EH (cell line): Measurements from ENCODE around the gene FRMD4A.

Source experiments
- DNase-seq: peaks from one replicate; pipeline ENCODE4 v3.0.0-alpha.2; 2015; ENCODE audit warnings: low read depth

The FRMD4A gene

DNA sequence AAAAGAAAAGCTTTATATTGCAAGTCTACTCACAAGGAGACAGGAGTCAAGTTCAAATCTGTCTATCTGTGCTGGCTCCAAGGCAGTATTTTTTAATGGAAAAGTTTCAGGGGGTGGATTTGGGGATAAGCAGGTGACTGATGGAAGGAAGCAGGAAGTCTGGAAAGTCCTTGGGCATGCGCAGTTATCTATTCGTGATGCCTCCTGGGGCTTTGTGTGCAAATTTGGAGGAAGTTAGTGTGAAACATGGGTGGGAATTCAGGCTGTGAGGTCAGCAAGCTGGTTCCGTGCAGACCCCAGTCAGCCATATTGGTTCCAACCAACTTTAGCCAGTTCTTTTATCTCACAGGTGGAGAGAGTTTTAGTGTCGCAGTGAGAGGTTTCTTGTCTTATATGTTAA lies 140.0 kb downstream of the FRMD4A start:
- DNase-seq = no peak

DNA sequence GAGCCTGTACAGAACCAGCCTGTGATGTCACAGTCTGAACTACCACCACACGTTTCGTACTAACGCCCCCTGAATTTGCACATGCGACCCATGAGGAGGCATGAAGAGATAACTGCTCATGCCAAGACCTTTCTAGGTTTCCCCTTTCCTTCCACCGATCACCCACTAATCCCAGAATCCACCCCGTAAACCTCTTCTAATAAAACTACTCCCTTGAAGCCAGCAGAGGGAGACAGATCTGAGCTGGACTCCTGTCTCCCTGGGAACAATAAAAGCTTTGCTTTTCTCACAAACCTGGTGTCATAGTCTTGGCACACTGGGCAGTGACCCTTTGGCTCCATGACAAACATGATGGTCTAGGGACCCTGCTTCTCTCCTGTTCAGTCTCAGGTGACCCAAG lies 144.5 kb downstream of the FRMD4A start:
- peak; percentile 18 for DNase-seq

DNA sequence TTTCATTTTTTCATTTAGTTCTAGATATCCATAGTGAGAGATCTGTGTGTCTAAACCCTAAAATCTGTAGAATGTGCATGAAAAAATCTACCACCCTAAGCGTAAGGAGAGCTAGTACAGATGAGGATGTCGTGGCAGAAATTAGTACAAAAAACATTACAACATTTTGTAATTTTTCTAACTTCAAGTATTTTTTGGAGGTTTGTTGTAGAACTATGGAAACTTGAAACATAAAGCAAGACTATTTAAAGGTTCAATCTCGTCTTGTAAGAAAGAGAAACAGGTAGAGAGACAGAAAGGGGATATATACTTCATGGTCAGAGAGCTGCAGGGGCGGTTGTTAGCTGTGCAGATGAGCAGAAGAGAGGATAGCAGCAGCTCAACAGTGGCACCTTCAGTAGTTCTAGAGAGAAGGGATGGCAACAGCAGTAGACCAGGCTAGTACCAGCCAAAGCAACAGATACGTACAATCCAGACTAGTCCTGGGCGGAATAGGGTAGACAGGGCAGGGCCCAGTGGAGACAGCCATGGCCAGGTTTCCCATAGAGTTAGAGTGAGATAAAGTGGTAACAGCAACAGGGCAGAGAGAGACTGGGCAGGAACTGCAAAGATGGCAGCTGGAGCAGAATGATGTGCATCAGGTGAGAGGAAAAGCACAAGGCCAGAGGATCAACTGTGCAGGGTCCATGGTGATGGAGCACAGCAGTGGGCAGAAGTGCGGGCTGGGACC lies 145.2 kb downstream of the FRMD4A start:
- peak; percentile 84 for DNase-seq

DNA sequence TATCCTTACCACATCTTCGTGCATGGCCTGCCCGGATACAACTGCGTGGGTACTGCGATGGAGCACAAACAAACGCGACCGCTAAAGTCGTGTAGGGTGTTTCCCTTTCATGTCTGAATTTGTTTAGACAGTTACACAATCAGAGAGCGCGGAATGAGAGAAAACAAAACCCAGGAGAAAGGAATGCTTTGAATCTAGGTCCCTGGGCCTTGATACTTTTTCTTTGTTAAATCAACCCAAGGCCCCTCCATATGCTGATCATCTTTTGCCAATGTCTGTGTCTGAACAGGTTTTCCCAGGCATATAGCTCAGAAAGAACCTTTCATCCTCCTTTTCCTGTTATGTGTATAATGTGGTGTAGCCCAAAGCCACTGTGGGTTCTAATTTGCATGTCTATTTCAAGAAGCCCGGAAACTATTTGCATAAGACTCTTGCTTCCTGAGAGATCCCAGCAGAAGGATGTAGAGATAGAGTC lies 145.8 kb downstream of the FRMD4A start:
- DNase-seq = no peak

DNA sequence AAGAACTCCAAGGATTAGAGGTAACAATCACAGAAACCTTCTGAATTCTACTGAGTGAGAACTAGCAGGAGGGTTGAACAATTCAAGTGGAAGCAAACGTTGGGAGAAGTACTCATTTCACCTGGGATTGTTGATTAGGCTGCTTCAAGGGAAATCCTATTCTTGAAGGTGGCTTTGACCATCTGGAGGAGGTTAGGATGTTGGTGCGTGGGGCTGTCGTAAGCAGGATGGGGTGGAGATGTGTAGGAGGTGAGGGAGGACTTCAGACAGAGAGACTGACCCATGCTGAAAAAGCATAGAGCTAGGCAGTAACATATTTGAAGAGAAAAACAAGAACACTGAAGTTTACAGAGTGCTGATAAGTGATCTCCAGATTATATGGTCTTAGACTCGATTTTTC lies 147.9 kb downstream of the FRMD4A start:
- DNase-seq = no peak

DNA sequence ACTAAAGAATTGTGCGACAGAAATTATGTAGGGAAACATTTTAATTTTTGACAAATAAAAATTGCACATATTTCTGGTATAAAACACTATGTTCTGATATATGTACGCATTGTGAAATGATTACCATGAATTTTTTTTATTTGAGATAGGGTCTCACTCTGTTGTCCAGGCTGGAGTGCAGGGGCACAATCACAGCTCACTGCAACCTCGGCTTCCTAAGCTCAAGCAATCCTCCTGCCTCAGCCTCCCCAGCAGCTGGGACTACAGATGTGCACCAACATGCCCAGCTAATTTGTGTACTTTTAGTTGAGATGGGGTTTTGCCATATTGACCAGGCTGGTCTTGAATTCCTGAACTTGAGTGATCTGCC lies 149.2 kb downstream of the FRMD4A start:
- no peak for DNase-seq

DNA sequence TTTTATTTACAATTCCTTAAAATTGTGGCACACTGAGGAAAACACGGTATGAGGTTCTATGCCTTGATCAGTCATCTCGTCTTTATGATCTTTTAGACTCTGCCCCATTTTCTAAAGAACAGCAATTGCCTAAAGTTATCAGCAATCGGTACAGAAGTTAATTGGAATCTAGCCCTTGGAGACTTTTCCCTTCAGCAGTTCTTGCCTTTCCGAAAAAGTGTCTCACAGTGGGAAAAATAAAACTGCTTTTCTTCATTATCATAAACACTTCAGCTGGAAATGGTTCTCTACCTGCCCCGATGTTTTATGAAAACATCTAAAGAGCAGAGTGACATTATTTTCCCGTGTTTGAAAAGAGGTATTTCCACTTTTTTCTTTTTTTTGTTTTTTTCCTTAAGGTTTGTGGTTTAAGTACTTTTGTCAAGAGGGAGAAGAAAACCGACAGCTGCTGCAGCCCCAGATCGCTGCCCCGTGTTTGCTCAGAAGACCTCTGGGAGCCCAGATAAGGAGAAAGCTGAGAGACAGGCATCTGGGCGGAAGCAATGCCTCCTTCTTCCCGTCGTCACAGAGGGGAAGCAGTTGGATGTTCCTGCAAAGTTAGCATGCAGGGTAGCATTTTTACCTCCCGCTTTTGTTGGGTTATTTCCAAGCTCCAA lies 149.7 kb downstream of the FRMD4A start:
- no peak for DNase-seq

DNA sequence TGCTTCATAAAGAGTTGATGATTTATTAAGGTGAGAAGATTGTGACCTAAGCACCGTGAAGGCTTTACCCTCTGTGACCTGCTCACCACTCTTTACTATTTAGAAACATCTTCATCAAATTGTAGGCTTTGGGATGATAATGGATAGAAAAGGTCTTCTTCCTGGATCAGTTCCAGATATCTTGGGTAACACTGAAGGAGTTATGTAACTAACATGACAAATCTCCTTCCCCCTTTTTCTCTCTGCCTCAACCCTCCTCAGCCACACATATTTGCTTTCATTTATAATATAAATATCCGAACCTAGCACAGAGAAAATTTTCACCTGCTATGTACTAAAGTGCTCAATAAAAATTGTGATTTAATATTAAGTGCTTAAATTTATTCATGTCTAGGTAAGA lies 151.5 kb downstream of the FRMD4A start:
- no peak for DNase-seq

DNA sequence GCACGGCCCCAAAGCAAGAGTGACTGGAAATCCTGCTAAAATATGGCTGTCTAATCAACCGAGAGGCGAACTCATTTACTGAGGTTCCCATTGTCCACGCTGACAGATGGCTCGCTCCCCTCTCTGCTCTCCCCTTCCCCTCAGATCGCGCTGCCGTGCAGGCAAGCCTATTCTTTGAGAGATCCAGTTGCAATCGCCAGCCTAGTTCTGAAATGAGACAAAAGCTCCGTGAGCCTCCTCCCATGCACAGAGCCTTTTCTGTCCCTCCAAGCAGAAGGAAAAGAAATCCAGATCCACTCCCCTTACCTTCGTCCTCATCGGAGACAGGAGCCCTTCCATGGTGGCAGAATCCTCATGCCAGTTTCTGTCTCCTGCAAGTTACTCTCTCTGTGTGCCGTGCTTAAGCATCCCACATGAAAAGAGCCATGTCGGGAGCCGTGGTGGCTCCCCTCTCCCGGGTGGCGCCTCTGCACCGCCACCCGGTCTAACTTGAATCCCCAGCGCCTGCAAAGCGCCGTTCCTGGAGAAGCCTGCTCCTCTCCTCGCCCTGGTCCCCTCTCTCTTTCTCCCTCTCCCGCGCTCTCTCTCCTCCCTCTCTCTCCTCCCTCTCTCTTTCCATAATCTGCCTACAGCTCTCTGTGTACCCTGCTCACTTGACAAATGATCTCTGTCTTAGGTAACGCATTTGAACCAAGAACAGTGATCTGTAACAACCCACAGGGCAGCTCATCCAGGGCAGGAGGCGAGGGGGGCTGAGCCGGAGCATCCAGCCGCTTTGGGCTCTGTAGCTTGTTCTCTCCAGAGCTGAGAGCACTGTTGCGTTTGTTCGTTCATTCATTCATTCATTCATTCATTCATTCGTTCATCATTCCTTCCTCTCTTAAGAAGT lies 156.8 kb downstream of the FRMD4A start:
- peak; percentile 51 for DNase-seq

DNA sequence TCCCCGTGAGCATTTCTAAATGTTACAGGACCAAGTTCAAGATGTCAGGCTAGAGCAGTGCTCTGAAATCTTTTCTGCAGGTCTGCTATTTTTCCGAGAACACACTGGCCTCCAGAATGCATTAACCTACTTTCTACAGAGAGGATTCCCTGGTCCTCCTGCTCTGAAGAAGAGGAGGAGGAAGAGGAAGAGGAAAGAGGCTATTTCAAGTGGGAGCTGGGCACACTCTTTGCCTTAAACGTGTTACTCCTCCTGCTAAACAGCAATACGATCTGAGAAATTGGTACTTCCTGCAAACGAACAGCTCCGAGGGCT lies 157.4 kb downstream of the FRMD4A start:
- DNase-seq = no peak

DNA sequence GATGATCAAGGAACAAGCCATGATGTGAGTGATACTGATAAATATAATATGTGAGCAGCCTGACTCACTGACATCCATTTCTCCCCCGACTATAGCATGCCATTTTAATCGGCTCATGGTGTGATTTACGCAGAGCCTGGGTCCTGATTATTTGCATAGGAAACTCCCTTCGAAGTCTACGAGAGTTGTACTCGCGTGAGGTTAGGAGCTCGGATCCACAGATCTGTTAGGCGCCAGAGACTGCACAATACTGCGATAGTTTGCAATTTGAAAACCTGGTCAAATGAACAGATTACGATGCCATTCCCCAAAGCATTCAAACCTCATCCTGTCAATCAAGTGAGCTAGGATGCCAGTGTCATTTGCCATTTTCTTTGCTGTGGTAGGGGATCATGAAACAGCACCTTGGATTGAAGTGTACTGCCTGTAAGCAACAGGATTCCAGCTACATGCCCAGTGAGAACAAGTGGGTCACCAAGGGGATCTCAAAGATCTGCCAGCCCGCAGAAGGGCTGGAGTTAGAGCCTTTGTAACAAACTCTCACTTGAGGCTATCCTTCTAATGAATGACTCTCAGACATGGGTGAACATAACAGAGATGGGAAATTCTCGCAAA lies 158.3 kb downstream of the FRMD4A start:
- no peak for DNase-seq

DNA sequence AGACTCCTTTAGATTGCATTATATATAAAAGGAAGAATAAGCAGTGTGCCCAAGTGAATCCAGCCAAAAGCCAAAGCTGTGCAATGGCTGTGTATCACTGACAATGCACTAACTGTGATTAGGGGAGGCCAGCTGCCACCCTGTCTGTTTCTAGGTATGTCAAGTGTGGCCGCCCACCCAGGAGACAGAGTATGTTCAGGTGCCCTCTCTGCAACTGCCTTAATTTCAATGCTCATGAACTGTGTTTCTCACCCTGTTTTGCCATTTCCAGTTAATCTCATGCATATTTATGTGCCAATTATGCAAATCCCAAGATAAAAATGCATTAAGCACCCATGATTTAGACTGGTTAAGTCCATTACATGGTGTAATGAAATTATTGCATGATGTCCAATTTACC lies 159.4 kb downstream of the FRMD4A start:
- DNase-seq = no peak

DNA sequence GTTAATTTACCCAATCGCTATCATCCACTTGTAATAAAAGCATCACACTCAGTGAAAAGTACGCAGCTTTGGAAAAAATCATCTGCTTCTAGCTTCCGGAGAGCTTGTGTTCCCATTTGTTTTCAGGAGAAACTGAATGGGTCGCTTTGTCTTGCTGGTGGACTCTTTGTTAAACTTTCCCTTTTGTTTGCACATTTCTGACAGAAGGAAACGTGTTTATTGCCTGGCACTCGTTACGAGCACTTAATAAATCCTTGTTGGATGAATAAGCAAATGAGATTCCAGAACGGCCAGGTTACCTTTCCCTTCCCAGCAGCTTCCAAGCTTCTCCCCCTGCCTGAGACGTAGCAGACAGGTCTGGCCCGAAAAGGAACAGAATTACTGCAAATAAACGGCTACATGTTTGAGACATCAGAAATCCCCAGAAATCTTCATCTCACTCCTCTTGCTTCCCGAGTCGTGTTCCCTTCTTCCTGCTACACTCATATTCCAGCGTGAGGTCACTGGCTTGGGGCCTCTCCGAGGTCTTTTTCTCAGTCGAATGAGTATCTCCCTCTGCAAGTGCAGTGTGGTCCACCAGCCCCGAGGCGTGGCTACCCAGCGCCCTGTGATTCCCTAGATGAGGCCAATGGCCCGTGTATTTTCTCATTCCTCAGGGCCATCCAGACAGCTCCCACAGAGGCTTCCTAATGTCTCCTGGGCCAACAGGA lies 167.2 kb downstream of the FRMD4A start:
- no peak for DNase-seq

DNA sequence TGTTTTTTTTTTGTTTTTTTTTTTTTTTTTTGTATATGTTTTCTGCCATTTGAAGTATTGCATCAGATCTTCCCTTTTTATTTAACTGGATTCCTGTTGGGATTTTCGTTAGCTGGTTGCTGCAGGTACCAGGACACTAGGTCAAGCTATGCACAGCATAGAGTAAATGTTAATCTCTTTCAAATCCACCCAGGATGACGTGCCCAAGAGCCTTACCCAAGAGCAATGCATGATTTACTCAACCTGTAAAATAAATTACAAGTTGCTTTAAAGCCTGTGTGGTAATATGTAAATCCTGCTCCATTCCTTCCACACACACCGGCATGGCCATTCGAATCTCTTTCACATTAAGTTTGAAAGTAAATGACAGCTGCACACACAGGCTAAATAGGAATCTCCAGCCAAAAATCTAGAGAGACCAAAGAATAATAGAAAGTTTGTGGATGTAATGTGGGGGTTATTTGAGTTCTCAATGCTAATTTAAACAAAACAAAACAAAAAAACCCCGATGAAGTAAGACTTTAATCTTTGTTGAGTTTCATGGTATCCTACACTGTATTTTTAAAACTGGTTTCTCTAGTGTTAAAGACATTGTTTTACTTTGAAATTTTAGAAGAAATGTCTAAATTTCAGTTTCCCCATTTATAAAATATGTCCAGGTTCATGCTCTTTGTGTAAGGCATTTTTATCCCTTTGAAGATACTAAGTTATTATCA lies 167.9 kb downstream of the FRMD4A start:
- DNase-seq = no peak

DNA sequence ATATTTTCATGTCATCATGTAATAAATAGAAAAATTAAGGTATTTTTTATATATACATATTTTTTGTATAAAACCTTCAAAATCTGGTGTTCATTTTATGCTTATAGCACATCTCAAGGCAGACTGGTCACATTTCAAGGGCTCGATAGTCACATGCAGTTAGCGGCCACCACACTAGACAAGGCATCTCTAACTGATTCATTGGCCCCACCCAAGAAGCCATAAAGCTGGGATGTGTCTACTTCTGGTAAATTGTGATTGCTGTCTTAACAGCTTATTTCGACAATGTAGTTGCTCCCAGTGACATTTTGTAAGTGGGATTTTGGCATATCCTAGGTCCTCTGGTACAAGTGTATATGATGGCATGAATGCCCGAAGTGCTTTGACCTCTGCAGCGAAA lies 168.7 kb downstream of the FRMD4A start:
- no peak for DNase-seq

DNA sequence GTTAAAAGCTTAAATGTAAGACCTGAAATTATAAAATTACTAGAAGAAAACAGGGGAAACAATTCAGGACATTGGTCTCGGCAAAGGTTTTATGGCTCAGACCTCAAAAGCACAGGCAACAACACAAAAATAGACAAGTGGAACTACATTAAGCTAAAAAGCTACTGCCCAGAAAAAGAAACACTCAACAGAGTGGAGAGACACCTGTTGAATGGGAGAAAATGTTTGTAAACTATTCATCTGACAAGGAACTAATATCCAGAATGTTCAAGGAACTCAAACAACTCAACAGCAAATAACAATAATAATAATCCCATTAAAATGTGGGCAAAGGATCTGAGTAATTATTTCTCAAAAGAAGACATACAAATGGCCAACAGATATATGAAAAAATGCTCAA lies 170.4 kb downstream of the FRMD4A start:
- DNase-seq = no peak

DNA sequence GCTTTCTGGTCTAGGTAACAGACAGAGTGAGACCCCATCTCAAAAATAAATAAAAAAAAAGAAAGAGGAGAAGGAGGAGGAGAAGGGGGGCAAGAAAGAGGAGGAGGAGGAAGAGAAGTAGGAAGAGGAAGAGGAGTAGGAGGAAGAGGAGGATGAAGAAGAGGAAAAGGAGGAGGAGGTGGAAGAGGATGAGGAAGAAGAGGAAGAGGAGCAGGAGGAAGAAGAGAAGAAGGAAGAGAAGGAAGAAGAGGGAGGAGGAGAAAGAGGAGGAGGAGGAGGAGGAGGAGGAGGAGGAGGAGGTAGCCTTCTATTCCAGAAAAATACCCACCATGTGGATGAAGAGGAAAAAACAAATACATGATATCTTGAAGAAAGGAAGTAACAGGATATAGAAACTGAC lies 172.1 kb downstream of the FRMD4A start:
- no peak for DNase-seq

DNA sequence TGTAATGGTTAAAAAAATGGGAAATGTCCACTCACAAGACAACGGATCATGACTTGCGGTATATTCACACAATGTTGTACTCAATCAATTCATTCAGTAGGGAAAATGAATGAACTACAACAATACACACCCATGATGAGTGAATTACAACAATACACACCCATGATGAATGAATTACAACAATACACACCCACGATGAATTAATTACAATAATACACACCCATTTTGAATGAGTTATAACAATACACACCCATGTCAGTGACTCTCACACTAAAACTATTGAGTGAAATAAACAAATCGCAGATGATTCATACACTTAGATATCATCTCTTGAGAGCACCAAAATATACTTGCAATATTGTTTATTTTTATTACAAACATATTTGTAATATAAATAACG lies 174.6 kb downstream of the FRMD4A start:
- DNase-seq = no peak

DNA sequence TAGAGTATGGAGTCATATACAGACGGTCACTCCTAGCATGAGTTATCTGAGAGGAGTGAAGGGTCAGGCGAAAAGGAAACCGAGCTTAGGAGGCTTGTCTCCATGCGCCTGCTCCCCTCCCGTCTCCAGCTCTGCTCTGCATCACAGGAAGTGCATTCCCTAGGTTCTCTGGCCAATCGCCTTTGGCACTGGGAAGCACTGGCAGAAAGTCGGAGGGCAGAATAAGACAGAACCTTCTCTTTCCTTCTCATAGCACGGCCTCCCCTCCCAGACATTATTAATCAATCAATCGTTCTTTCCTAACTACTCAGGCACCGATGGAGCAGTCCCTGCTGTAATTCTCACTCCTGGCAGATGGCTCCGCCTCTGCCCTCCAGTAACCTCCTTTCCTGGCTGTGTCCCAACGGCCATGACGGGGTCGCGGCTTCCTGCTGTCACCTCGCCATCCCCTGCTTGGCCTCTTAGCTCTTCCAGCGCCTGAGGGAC lies 177.1 kb downstream of the FRMD4A start:
- DNase-seq = no peak

DNA sequence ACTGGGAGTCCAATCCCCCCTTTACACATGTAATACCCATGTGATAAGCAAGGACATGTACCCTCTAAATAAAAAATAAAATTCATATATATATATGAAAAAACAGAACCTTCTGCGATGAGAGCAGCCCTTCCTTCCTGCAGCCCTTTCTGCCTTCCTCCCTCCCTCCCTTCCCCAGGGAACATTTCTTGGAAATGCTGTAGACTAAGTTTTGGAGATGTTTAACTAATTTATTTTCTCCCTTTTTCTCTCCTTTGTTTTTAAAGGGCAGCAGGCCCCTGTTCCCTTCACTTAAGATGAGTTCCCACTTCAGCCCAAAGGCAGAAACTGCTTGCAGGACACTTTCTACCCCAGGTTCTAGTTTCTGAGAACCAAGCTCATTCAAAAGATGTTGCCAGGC lies 179.2 kb downstream of the FRMD4A start:
- no peak for DNase-seq

DNA sequence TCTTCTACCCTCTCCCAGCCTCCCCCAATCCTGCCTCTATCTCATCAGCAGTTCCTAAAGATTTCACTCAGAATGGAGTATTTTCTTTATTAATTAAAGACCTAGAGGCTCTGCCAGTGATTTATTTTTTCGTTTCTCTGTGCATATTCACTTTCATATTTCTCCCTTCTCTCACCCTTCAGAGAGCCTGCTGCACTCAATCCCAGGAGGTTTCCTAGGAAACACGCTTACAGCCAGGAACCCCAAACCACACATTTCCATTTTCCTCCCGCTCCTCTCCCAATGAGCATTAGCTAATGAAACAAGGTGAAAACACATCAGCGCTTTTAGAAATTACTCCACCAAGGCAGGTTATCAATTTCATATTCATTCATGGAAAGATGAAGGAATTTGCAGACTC lies 180.2 kb downstream of the FRMD4A start:
- DNase-seq = no peak
